ENCODE results near the gene RNF150. TPM values are rescaled to one million over a fixed set of nuclear protein-coding genes. Genes with fewer than 3 reads are reported as not detected.

The RNF150 gene
- polyA plus RNA-seq, 1 donor from 2014 or later: 15.3 TPM

Other genes with a start within 250 kb of the RNF150 start
- gene ZNF330, start 87.4 kb upstream of the RNF150 start, polyA plus RNA-seq: 32.3 and 38.3 TPM in 2 replicates

Data from neural cell (in vitro differentiated cells).